NCI-H524 (cell line): ENCODE results near the gene SLC12A4.
"Not testable (repeated sequence)": the region's sequence is repeated elsewhere in the genome, so short reads cannot be mapped to it uniquely, and the experiment has no call there.

Experiments used
- DNase-seq, 2 experiments: peaks; one replicate each; lab custom pipeline; 2025; lab: John Stamatoyannopoulos, UW

The SLC12A4 gene

GRCh38 chr16:67987460-67988160 is 19.2 kb upstream of the SLC12A4 start:
- no peak for DNase-seq

GRCh38 chr16:67986949-67987348 is 18.5 kb upstream of the SLC12A4 start:
- no peak for DNase-seq

DNA sequence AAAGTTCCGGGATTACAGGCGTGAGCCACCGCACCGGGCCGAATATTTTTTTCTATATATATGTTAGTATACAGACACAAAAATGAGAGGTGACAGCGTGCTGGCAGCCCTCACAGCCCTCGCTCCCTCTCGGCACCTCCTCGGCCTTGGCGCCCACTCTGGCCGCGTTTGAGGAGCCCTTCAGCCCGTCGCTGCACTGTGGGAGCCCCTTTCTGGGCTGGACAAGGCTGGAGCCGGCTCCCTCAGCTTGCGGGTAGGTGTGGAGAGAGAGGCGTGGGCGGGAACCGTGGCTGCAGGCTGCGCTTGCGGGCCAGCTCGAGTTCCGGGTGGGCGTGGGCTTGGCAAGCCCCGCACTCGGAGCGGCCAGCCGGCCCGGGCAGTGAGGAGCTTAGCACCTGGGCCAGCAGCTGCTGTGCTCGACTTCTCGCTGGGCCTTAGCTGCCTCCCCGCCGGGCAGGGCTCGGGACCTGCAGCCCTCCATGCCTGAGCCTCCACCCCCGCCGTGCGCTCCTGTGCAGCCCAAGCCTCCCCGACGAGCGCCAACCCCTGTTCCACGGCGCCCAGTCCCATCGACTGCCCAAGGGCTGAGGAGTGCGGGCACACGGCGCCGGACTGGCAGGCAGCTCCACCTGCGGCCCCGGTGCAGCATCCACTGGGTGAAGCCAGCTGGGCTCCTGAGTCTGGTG is 13.7 kb upstream of the SLC12A4 start:
- DNase-seq, result no peak

DNA sequence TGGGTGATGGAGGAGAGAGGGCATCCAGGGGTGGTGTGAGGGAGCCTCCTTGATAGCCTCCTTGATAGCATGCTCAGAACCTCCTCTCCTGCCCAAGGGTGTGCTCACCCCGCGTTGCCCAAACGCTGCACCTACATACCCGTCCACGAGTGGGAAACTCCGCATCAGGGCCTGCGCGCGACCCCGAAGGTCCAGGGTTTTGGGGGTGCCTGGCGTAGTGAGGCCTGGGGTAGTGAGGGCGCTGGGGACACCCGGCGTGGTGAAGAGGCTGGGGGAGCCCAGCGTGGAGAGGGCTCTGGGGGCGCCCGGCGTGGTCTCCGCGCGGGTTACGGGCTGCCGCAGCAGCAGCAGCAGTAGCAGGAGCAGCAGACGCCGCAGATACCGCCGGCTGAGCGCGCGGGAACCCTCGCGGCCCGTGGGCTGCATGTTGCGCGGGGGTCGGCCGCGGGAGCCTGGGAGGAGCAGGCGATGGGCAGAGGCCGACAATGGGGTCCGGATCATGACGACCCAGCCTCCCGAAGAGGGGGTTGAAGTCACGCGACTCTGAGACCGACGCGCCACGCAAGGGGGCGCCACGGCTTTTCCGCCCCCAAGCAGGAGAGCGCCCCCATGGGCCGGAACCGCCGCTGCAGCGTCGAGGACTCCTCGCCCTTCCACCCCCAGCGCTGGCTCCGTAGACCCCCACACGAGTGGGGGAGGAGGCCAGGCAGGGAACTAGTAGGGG is 11.7 kb upstream of the SLC12A4 start, which contains the start of gene DPEP3:
Gene DPEP3 (minus strand): TSS at position 545 of the 724 bp plus-strand sequence. CDS start 119 bp downstream, at position 426.
- no peak for DNase-seq

DNA sequence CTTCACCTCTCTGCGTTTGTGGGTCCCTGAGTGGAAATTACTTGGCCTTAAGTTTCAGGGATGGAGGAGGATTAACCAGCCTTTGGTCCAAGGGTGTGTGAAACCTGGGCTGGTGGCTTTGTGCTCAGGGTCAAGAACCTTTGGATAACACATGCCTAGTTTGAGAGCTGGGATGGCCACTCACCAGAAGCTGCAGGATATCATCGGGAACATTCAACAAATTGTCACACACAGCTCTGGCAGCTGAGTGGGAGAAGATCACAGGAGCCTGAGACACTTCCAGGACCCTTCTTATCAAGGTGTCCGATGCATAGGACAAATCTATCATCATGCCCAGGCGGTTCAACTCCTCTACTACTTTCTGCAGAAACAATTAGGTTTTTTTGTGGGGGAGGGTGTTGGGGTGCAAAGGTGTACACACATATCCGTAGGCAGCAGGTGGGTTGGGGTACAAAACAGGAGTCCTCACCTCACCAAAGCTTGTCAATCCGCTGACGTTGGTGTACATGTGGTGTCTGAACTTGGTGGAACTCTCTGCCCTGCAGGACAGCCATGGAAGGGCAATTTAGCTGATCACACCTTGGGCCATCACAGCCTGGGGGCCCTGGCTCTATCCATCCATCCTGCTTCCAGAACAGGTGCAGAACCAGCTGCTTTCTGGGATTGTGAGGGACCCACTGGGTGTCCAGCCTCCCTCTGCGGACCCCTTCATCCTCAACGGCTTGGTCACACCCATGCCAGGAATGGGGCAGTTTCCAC is 9.2 kb upstream of the SLC12A4 start:
- no peak for DNase-seq

DNA sequence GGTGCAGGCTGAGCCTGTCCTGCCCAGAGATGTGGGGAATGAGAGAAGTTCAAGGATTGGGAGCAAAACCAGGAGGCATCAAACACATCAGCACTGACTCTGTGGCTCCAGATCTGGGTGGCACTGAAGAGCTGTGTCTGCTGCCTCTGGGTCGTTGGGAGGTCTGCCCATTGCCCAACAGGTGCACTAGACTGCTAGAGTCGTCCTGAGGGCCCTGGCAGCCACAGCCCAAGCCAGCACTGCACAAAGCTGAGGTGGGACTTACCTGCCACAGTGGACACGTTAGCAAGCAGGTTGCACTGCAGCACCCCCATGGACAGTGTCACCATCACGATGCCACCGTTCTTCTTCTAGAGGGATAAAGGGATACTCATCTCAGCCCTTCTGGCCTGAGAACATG is 8.6 kb upstream of the SLC12A4 start:
- no peak for DNase-seq

DNA sequence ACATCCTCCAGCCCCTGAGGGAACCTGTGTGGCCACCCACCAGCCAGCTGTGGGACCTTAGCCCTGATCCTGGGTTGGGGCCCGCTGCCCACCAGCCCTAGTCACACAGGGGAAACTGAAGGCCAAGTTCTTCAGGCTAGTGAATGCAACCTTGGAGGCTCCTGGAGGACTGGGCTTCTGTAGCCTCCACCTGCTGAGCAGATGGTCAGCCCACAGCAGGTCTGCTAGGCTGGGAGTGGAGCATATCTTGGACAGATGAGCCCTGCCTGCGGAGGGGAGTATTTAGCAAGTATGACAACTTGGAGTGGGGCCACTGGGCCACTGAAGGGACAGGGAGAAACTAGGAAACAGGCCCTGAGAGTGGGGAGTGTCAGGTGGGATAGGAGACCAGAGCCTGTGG is 7.8 kb upstream of the SLC12A4 start:
- DNase-seq, result peak in 1 of 2 experiments; percentile 27

DNA sequence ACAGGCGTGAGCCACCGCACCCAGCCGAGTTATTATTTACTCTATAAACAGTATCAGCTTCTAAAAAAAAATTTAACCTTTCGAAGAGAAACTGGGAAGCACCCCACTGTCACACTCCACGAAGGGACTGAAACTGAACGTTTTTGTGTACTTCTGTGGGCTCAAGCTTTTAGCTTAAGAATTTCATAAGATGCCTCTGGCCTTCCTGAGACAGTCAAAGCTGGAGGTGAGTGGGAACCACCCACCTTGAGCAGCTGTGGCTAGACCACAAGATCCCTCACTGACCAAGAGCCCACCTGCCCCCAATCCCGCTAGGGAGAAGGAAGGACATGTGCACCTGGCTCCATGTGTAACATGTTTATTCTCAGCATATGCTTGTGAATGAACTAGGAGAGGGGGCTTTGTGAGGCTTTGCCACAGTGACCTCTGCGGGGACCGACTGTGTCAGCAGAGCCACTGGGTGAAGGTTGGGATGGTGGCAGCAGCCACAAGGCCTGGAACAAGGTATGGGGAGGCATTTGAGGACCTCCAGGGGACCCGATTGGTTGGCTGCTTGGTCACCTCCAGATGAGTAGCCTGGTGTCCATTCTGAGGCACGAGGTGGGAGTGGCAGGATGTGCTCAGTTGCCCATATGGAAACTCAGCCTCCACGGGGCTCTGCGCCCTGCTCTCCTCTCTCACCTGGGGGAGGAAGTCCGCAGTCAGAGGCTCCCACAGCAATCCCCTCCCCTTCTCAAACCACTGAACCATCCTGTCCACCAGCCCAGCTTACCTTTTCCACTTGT is 7.1 kb upstream of the SLC12A4 start:
- DNase-seq, result no peak

DNA sequence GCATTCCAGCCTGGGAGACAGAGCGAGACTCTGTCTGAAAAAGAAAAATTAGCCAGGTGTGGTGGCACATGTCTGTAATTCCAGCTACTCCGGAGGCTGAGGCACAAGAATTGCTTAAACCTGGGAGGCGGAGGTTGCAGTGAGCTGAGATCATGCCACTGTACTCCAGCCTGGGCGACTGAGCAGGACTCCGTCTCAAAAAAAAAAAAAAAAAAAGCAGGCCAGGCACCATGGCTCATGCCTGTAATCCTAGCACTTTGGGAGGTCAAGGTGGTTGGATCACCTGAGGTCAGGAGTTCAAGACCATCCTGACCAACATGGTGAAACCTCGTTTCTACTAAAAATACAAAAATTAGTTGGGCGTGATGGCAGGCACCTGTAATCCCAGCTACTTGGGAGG is 3.8 kb upstream of the SLC12A4 start:
- DNase-seq, result not testable (repeated sequence)

DNA sequence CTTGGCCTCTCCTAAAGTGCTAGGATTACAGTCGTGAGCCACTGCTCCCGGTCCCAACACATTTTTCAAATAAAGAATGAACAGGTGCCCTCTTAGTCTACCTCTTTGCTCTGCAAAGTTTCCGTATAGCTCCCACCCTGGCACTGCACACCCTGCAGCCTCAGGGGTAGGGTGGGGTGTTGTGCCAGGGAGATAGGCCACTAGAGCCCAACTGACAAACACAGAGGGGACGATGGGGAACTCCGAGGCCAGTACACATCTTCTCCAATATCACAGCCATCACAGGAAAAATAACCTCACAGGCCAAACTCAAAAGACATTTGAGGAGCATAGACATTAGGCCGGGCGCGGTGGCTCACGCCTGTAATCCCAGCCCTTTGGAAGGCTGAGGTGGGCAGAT is 2.7 kb upstream of the SLC12A4 start:
- DNase-seq, result no peak

DNA sequence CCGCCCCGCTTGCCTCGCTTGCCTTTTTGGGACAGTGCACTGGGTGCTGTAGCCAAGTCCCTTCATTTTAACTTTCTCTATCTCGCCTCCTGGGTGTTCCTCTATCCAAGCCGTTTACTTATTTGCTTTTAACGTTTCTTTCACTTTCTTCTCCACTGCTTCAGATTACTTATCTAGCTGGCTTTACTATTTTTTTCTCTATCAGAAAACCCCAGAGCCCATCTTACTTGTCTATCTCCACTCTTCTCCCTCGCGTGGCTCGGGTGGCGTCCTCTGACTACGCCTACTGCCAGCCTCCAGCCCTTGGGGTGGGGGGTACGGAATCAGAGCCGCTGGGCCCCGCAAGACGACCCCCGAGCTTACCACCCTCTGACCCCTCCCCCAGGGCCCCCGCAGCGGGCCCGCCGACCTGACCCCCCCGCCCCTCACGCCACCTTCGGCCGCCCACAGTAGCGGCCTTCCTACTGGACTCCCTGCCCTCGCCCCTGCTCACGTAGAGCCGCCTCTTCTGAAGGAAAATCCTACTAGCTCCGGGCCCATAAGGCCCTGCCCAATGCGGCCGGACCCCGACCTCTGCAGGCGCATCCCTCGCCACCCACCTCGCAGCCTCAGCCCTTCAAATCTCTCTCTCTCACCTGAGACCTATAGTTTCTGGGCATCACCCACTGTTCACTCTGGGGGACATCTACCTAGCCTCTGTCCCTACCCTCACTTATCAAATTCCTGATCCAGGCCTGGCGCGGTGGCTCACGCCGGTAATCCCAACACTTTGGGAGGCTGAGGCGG is 1.0 kb upstream of the SLC12A4 start:
- no peak for DNase-seq

- DNase-seq, result no peak
Observed at GRCh38 chr16:67967958-67968399, 458 bp downstream of the SLC12A4 start.

DNA sequence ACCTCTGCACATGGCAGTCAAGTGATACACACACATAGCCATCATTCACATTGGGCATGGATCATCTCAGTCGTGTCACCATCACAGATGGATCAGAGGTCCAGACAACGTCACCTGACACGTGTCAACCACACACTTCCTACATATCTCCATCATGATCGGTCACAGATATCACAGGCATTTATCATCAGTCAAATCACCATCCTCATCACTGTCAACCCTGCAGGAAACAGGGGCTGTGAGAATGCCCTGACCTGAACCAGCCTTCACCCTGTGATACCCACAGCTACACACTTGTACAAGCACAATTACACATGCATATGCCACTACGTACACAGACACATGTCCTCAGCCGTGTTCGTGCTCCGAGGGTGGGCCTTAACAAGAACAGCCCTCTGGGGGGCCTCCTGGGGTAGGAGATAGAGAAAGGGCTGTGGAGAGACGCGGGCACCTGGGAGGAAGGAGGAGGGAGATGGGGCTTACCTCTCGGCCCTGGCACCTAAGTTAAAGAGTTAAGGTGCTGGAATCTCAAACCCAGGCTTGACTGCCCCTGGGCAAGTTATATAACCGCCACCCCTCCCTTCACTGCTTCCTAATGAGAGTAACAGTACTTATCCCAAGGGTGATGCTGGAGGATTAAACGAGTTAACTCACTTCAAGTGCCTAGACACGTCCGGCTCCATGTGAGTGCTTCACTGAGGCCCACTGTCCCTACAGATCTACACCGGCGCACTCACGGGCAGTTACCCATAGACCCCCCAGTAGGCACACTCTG is 1.1 kb downstream of the SLC12A4 start:
- peak; percentile 46 to 70 for DNase-seq

DNA sequence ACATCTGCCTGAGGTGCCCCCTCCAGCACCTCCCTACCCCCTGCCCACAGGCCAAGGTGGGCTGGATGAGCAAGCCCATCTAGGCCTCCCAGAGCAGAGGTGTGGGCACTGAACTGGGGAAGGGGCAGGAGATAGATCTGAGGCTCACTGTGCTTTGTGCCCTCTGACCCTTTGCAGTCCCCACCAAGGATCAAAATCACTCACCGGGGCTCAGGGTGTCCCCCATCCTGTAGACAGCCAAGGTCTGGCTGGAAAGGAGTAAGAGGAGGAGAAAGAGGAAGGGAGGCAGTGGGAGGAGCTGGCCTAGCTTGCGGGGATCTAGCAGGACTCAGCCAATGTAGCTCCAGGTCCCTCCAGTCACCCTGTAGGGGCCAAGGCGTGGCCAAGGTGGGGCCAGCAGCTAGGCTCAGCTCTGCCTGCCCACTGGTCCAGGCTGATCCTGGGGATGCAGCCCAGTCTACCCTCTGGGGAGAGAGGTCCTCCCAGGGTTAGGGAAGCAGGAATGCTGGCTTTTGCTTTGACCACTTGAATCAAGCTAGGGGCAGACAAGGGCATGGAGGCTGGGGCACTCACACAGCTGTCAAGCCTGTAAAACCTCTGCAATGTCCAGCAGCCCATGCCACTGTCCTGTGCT is 1.8 kb downstream of the SLC12A4 start:
- DNase-seq, result no peak

- no peak for DNase-seq
Observed at GRCh38 chr16:67965668-67966548, 2.5 kb downstream of the SLC12A4 start.

- DNase-seq, result no peak
Observed at GRCh38 chr16:67964477-67965131, 3.8 kb downstream of the SLC12A4 start.

- no peak for DNase-seq
Observed at GRCh38 chr16:67963662-67964321, 4.6 kb downstream of the SLC12A4 start.
